Middle frontal gyrus (tissue), 1 donor: ENCODE results near the gene TBCD.

Source experiments
- DNase-seq: peaks from one replicate; pipeline ENCODE4 v3.0.0-alpha.2; 2015; ENCODE audit warnings: low spot score; ENCODE audit errors: extremely low spot score

Gene TBCD

DNA sequence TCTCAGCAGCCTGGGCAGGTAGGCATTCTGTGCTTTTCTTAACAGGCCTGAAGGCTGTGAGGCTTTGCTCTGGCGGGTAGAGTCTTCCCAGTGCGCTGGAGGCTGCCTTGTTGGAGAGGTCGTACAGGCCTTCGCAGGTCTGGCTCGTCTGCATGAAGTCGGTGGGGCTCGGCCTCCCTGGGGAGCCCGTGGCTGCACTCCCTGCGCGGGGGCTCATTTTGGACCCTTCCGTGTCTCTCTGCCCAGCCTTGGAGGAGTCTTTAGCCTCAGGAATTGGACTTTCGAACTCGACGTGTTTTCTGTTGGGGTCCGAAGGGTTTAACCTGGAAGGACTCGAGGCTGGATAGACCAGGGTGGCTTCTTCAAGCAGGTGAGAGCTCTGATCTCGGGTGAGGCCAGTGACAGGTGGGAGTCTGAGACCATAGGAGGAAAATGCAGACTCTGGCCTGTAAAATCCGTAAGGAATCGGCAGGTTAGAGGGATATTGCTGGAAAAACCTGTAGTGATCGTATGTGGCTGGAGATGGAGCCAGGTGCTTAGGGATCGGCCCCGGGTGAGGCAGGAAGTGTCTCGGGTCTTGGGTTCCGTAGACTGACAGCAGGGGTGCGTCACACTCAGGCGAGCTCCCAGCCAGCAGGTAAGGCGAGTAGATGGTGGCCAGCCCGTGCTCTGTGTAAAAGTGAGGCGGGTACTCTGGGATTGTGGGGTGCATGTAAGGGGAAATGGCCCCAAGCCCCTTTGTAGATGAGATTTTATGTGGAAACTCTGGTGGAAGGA lies 79.4 kb downstream of the TBCD start:
- no peak for DNase-seq

DNA sequence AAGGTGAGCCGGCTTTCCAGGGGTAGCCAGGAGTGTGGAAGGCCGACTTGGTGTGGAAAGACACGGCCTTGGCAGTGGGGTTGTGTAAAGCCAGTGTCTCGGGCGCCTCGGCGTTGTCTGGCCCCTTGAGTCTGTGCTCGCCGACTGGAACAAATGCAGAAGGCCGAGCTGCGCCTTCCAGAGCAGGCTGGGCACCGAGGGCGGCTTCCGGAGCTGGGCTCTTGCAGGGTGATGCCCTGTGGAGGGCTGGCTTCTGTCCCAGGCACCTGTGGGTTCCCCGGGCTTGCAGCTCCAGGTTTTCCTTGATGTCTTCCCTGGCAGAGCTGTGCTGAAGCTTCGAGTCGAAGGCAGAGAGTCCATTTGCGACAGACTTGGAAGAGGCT lies 79.9 kb downstream of the TBCD start:
- no peak for DNase-seq

DNA sequence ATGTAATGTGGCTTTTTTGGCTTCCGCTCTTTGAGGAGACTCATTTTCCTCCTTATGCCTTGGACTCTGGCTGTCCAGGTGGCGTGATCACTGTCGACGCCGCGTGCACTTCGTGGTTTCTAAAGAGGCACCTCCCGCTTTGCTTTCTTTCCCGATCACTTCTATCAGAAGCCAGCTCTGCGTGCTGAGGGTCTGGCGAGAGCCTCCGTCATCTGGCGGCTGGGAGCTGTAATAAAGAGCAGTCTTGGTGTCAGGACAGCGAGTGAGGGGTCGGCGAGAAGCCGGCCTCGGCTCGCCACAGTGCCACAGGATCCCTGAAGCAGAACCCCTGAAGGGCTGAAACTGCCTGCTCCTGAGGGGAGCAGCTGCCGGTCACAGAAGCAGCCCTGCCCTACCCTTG lies 80.5 kb downstream of the TBCD start:
- DNase-seq, result no peak

DNA sequence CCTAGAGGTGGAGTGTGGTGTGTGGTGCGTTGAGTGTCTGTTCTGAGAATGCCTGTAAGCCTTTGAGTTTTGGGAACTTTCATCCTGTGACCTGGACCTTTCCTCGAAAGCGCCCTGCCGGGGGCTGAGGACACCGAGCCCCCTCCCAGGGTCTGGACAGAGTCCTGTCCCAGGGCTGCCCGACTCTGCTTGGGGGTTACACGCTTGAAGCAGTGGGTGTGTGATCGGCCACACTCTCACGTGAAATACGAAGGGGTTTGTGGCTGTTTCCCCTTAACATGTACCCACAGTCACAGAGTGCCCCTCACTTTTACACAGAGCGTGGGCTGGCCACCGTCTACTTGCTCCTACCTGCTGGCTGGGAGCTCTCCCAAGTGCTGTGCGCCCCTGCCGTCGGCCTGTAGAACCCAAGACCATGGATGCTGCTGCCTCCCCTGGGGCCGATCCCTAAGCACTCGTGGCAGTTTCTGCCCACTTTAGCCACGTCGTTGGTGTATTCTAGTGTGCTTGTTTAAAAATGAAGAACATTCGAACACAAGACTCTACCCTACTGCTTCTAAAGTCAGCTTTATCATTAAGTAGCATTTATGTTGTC lies 81.1 kb downstream of the TBCD start:
- DNase-seq, result no peak

DNA sequence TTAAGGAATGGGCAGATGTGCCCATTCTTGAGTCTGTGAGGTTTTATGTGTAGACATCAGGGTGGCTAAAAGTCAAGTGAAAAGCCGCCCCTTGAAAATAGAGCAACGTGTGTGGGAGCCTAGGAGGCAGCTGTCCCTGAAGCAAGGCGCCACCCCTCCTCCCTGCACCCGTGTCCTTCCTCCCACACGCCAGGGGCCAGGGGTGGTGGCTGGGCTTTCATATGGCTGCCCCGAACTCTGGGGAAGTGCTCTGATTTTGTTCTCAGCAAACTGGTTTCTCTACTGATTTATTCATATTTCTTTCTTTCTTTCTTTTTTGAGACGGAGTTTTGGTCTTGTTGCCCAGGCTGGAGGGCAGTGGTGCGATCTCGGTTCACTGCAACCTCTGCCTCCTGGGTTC lies 83.3 kb downstream of the TBCD start:
- no peak for DNase-seq

DNA sequence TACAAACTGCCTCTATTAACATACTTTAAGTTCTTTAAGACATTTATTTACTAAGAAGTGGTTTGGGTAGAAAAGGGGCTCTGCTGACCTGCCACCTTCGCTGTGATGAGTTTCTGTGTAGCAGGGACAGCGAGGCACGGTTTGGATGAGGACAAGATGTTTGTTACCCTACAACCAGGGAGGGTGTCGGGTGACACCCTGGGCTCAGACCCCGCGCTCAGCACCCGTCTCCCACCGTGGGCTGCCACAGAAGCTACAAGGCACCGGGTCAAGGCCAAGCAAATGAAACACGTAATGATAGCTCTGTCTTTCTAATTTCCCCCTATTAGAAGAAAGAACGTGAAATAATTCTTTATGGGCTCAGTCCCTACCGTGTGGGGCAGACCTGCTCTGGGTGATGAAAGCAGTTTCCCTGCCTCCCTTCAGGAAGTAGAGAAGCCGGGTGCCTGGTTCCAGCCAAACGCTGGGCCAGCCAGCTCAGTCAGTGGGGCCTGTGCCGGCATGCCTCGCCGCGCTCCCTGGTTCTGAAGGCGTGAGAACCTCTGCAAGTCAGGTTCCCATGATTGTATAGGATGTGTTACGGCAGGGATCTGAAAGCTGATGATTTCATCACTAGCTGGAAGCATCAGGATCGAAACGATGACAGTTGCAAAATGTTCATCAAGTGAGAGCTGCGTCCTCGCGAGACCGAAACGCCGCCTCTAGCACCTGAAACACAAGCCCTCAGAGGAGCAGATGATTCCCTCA lies 84.1 kb downstream of the TBCD start:
- no peak for DNase-seq

DNA sequence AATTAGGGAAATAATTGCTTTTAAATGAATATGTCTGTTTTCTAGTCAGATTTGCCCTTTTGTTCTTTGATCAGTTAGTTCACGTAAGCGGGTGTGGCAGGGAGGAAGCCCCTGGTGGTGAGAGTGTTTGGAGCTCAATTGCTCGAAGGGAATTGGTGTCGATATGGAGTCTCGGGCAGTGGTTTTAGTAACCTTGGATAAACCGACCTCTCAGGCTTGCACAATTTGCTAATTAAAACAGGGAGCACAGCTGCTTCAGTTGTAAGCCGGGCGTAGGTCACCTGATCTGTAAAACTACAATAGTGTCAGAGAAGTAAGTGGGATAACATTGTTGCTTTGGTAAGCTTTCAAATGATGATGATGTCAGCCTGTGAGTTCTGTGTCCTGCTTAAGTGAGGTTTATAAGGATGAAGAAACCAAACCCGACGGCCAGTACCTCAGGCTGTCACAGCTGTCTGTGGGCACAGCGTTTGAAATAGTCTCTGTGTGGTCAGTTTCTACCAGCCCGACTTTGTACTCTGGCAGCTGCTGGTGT lies 85.0 kb downstream of the TBCD start:
- DNase-seq, result no peak

DNA sequence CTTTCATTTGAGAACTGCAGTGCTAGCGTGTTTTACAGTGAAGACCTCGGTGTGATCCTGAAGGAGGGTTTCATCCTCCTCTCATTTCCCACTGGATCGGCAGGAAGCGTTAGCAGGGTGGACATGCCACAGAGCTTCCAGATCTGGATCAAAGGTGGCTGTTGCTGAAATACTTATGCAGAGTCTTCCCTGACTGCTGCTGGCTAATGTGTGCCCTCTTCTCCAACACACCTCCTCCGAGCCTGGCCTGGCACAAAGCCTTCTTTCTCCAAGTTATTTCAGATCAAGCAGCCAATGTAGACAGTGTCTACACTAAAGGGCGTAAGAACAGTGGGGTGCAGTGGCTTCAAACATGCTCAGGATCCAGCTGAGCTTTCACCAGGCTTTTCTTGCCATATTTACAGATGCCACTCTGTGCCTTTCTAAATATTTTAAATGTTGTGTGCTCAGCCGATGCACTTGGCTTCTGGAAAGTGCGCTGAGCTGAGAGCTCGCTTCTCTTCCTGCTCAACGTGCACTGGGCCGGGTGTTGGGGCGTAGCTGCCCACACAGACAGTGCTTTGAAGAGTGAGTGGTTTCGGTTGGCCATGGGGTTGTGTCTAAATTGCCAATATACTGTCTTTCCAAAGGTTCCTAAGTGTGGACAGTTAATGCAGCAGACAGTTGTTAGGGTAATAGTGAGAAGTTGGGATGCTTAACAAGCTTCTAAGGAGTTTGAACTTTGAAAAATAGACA lies 85.9 kb downstream of the TBCD start:
- no peak for DNase-seq

DNA sequence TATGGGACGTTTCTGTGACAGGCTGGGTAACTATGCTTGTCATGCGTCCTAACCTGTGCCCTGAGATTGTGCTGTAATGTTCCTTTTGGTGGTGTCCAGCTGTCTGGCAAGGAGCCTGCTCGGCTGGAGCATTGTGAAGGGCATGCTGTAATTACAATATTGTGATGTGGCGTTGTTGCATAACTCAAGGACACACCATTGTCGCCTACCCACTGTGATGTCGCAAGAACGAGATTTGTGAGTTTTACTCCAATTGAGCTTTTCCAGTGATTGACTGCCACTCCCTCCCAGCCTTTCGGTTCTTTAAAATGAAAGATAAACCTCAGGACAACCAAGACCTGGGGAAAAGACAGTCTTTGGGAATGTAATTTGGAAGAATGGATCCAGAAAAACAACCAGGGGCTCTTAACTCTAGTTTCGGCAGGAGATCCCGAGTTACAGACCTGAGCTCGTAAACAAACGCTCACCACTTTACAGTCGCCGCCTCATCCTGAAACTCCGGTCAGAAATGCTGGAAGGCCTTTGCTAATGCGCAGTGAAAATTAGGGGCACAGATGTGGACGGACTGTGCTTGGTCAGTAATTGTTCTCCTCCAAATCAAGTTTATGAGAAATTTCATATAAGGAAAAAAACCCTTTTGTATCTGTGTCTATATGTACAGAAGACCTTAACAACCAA lies 86.7 kb downstream of the TBCD start:
- DNase-seq, result no peak

DNA sequence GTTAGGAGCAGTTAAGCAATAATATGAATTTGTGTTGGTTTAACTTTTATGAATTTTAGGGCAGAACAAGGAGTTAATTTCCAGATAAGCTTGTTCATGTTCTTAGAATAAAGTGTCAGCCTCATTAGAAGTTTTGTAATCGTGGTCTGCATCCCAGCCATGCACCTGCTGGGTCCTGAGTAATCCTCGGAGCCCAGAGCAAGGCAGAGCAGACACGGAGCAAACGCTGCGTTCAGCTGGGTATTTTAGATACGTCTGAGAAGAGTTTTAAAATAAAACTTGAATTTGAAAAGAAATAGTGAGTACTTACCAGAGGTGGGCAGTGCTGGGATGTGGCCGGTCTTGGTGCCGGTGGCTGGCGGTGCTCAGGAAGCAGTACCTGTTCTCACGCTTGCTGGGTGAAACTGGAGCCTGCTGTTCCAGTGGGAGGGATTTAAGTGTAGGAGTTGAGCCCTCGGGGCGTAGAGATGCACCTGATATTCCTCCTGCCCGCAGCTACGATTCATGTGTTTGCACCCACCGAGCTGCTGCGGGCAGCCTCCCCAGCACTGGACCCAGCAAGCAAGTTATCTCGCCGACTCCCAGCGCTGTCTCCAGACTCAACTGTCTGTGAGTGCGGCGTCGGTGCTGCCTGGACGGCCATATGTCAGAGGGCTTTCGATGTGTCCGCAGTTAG lies 87.9 kb downstream of the TBCD start, which contains the start of gene ZNF750:
TSS of gene ZNF750 (minus strand) at position 406 of the 676 bp plus-strand sequence. CDS start 7,568 bp downstream, outside the sequence.
- DNase-seq, result no peak

DNA sequence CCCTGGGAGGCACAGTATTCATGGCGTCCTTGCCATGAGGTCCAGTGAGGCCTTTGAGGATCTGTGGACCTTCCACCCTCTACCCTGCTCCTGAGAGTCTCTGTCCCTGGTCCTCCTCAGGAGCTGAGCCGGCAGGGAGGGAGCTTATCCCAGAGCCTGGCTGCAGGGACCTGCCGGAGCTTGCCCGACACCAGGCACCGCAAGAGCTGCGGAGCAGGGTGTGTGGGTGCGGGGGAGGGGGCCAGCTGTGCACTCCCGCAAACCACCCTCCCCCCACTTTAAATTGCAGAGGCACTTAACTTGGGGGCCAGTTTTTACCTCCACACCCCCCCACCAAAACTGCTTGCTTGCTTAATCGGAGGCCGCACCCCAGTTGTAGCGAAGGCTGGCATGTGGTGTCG lies 88.6 kb downstream of the TBCD start:
- no peak for DNase-seq

DNA sequence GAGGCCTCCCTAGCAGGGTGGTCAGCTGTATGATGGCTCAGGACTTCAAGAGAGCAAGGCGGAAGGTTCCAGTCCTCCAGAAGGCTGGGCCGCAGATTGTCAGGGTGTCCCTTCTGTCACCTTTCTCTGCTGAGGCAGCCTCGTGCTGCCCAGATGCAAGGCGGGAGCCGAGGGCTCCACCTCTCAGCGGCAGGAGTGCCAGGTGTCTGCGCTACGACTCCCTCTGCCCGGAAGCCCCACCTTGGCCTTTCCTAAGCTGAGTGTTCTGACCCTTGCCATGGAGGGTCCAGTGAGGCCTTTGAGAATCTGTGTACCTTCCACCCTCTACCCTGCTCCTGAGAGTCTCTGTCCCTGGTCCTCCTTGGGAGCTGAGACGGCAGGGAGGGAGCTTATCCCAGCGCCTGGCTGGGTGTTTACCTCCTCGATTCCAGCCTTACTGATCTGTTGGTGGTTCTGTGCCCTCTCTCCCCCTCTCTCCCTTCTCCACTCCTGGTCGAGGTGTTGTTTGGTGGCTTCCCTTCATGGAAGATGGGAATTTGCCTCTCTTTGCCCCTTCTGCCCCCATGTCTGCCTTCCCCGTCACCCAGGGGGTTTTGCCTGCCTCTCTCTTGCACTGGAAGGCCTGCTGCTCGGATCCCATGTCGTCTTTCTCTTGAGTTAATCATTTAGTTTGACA lies 90.2 kb downstream of the TBCD start:
- no peak for DNase-seq

DNA sequence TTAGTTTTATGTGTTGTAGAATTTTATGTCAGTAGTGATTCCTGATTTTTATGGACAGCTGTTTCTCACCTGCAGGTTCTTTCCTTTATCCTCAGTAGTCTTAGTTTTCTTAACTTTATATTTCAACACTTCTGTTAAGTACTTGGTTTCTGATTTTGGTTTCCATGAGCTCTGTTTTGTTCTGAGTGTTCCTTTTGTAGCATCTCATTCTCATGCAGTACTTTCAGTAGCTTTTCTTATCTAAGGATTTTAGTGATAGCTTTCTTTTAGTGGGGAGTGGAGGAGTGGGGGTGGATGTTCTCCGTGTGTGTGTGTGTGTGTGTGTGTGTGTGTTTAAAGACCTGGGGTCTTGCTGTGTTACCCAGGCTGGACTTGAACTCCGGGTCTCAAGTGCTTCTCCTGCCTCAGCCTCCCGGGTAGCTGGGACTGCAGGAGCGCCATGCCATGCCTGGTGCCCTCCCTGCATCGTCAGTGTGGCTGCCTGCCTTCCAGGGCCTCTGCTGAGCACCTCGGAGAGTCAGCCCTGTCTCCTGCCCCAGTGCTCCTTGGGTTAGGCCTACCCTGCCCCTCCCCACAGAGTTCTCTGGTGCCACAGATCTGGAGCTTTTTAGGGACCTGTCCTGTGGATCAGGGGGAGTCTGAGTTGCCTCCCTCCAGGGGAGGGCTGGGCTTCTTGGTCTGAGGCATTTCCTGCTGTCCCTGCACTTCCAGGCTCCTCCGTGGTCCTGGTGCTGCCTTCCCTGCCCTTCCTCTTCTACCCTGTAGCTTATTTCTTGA lies 92.2 kb downstream of the TBCD start:
- no peak for DNase-seq

DNA sequence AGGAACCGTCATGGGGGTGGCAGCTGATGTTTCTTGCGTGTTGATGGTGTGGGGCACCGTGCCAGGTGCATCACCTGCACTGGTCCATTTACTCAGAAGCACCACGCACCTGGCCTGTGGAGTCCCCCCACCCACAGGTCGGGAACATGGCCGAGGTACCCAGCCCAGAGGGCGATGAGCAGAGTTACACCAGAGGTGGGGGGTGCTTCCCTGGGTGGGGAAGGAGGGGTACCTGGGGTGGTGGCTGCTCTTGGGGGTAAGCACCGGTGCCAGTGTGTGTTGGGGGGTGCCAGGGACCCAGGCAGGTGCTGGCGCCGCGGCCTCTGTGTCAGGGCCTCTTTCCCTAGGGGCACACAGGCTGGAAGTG lies 92.9 kb downstream of the TBCD start:
- no peak for DNase-seq

DNA sequence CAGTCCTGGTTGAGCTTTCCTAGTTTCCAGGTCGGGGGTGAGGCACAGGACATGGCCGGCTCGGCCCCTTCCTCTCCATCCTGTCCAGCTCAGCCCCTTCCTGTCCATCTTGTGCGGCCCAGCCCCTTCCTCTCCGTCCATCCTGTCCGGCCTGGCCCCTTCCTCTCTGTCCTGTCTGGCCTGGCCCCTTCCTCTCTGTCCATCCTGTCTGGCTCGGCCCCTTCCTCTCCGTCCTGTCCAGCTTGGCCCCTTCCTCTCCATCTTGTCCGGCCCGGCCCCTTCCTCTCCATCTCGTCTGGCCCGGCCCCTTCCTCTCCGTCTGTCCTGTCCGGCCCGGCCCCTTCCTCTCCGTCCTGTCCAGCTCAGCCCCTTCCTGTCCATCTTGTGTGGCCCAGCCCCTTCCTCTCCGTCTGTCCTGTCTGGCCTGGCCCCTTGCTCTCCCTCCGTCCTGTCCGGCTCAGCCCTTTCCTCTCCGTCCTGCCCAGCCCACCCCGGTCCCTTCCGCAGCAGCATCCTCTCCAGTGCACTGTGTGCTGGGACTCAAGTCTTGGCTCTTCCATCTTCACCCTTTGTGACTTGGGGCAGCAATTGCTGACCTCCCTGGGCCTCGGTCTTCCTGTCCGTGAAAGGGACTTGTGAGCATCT lies 93.4 kb downstream of the TBCD start:
- DNase-seq, result no peak

DNA sequence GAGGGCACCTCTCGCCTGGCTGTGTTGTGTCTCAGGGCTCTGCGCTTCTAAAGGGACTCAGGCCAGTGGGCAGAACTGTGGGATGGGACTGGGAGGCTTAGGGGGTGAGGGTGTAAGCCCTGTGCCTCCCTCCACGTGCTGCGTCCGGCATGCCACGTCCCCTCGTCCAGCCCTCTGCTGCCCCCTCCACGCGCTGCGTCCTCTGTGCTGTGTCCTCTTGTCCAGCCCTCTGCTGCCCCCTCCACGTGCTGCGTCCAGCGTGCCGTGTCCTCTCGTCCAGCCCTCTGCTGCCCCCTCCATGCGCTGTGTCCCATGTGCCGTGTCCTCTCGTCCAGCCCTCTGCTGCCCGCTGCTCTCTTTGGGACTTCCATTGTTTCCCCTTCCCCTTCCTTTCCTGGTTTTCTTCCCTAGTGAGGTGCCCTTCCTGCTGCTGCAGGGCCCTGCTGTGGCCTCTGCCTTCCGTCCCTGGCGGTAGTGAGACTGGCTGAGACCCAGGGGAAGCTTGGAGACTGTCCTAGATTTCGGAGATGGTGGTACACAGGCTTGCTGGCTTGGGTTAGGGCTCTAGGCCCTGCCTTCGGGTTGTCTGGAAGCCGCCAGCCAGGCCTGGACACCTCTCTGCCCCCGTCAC lies 94.3 kb downstream of the TBCD start:
- no peak for DNase-seq

DNA sequence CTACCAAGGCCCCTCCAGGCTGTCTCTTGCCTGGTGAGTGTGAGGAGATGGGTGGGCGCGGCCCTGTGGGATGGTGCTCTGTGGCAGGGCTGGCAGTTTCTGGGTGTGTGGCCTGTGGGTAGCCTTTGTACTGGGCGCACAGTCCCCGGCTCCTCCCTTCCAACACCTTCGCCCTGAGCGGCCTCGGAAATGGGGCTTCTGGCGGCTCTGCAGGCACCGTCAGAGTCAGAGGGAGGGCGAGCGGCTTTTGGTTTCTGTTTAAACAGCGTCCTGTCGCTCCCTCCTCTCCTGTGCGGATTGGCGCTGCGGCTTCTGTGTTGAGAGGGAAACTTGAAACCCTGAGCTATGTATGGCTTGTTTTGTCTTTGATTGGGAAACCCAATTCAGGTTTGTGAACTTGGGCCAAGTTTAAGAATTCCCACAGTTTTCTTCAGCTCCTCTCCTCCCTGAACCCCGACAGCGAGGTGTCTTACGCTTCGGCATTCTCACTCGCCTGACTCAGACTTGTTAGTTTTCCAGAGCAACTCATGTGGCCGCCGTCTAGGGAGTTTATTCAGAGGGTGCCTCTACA lies 96.2 kb downstream of the TBCD start:
- no peak for DNase-seq
